HepG2 (cell line): Measurements from ENCODE around the gene C2orf78. TPM values are rescaled to one million over a fixed set of nuclear protein-coding genes. Genes with fewer than 3 reads are reported as not detected.

Experiments
- ATF2 ChIP-seq: sonication (generic); formaldehyde crosslinking; IDR thresholded peaks from 2 replicates; pipeline ENCODE4 v1.4.0; 2020; ENCODE audit warnings: missing genetic modification reagents
- CEBPB ChIP-seq: IDR thresholded peaks from 2 replicates; pipeline ENCODE4 v1.6.1; 2011; ENCODE audit warnings: low read depth, low read length, improper control_type of control experiment, borderline replicate concordance
- DBP ChIP-seq: sonication (generic); formaldehyde crosslinking; IDR thresholded peaks from 2 replicates; pipeline ENCODE4 v1.4.0; 2020; ENCODE audit warnings: missing genetic modification reagents; ENCODE audit errors: not compliant biosample characterization
- DMAP1 ChIP-seq: IDR thresholded peaks from 2 replicates; pipeline ENCODE4 v1.6.1; 2016
- ELF1 ChIP-seq: sonication (generic); formaldehyde crosslinking; IDR thresholded peaks from 2 replicates; pipeline ENCODE4 v1.4.0; 2020; ENCODE audit warnings: missing genetic modification reagents
- EZH2 ChIP-seq: conservative IDR thresholded peaks from 2 replicates; pipeline ENCODE4 v1.6.1; 2012; ENCODE audit warnings: mild to moderate bottlenecking, low read depth, low read length, moderate library complexity
- FUBP1 ChIP-seq: sonication (generic); formaldehyde crosslinking; IDR thresholded peaks from 2 replicates; pipeline ENCODE4 v1.5.1; 2020; ENCODE audit warnings: missing genetic modification reagents, mild to moderate bottlenecking, borderline replicate concordance
- IKZF1 ChIP-seq: fragments of 450-650 bp; IDR thresholded peaks from 2 replicates; pipeline ENCODE4 v1.7.1; 2016
- IRF2 ChIP-seq: IDR thresholded peaks from 2 replicates; pipeline ENCODE4 v1.6.1; 2018; ENCODE audit warnings: missing genetic modification reagents, missing compliant biosample characterization
- JUND ChIP-seq: sonication (generic); formaldehyde crosslinking; IDR thresholded peaks from 2 replicates; pipeline ENCODE4 v1.8.0; 2022; ENCODE audit warnings: mild to moderate bottlenecking, missing genetic modification reagents
- MED13 ChIP-seq: sonication (generic); formaldehyde crosslinking; IDR thresholded peaks from 2 replicates; pipeline ENCODE4 v1.5.0; 2020; ENCODE audit warnings: missing genetic modification reagents
- NR1H2 ChIP-seq: sonication (generic); formaldehyde crosslinking; IDR thresholded peaks from 2 replicates; pipeline ENCODE4 v1.8.1; 2022; ENCODE audit warnings: low read depth, missing genetic modification reagents, borderline replicate concordance
- PCBP1 ChIP-seq: fragments of 200-400 bp; formaldehyde crosslinking; IDR thresholded peaks from 2 replicates; pipeline ENCODE4 v1.6.1; 2017; ENCODE audit warnings: mild to moderate bottlenecking, low read depth, low read length, borderline replicate concordance
- SIN3B ChIP-seq: fragments of 150-350 bp; IDR thresholded peaks from 2 replicates; pipeline ENCODE4 v1.6.1; 2014; ENCODE audit warnings: low read length
- SMYD3 ChIP-seq: sonication (generic); formaldehyde crosslinking; IDR thresholded peaks from 2 replicates; pipeline ENCODE4 v1.8.1; 2023; ENCODE audit warnings: mild to moderate bottlenecking, missing genetic modification reagents
- SRSF1 ChIP-seq: fragments of 200-400 bp; formaldehyde crosslinking; optimal IDR thresholded peaks from 2 replicates; pipeline ENCODE3; 2017; ENCODE audit warnings: mild to moderate bottlenecking, low read depth, low read length, moderate library complexity
- TOE1 ChIP-seq: sonication (generic); formaldehyde crosslinking; IDR thresholded peaks from 2 replicates; pipeline ENCODE4 v1.4.0; 2020; ENCODE audit warnings: mild to moderate bottlenecking, missing genetic modification reagents
- ZC3H13 ChIP-seq: sonication (generic); formaldehyde crosslinking; IDR thresholded peaks from 2 replicates; pipeline ENCODE4 v1.8.1; 2023; ENCODE audit warnings: mild to moderate bottlenecking, missing genetic modification reagents, moderate library complexity
- ZEB1 ChIP-seq: IDR thresholded peaks from 2 replicates; pipeline ENCODE4 v1.6.1; 2012; ENCODE audit warnings: mild to moderate bottlenecking, low read depth, inconsistent platforms; ENCODE audit not compliant: insufficient replicate concordance
- ZNF180 ChIP-seq: sonication (generic); formaldehyde crosslinking; IDR thresholded peaks from 2 replicates; pipeline ENCODE4 v1.4.0; 2020; ENCODE audit warnings: low read depth, missing genetic modification reagents, borderline replicate concordance
- ZNF326 ChIP-seq: sonication (generic); formaldehyde crosslinking; IDR thresholded peaks from 2 replicates; pipeline ENCODE4 v1.4.0; 2020; ENCODE audit warnings: missing genetic modification reagents, borderline replicate concordance
- ZNF709 ChIP-seq: sonication (generic); formaldehyde crosslinking; IDR thresholded peaks from 2 replicates; pipeline ENCODE4 v1.5.0; 2020; ENCODE audit warnings: mild to moderate bottlenecking, missing genetic modification reagents
- ZNF720 ChIP-seq: sonication (generic); formaldehyde crosslinking; IDR thresholded peaks from 2 replicates; pipeline ENCODE4 v1.4.0; 2020; ENCODE audit warnings: missing genetic modification reagents
- ZNF777 ChIP-seq: sonication (generic); formaldehyde crosslinking; IDR thresholded peaks from 2 replicates; pipeline ENCODE4 v1.4.0; 2020; ENCODE audit warnings: missing genetic modification reagents
- polyA plus RNA-seq, 8 experiments: library from polyadenylated mRNA; depleted of rRNA in 3 of 8; stranded (reverse) in 7 of 8; unstranded in 1 of 8; fragments of >200 nt; fragmentation: Illumina TruSeq in 4 of 8; extraction: Trizol in 4 of 8; gene quantifications; 2 replicates each; pipeline versions ENCODE4 v1.2.1 to v1.2.3, GENCODE V29; 2011 to 2016; ENCODE audit warnings: low read depth in 4 of 8, missing spikeins in 1 of 8, mixed read lengths in 1 of 8; ENCODE audit not compliant: insufficient read depth in 1 of 8
- total RNA-seq, 5 experiments: library from RNA; depleted of rRNA; stranded (reverse); fragments of >200 nt; fragmentation: Illumina TruSeq; extraction: Trizol; gene quantifications; 2 replicates each; pipeline ENCODE4 v1.2.3, GENCODE V29; 2016; ENCODE audit warnings: low read depth in 1 of 5
- TF ChIP-seq, protein P1 (sequence below): sonication (generic); formaldehyde crosslinking; IDR thresholded peaks from 2 replicates; pipeline ENCODE4 v1.9.0; 2021; ENCODE audit warnings: missing genetic modification reagents, mild to moderate bottlenecking, borderline replicate concordance

C2orf78 gene
- total and polyA plus RNA-seq, 2 of the 13 experiments (the other 11 are each of a cell fraction or from before 2014, with no cell fraction given): not detected

DNA sequence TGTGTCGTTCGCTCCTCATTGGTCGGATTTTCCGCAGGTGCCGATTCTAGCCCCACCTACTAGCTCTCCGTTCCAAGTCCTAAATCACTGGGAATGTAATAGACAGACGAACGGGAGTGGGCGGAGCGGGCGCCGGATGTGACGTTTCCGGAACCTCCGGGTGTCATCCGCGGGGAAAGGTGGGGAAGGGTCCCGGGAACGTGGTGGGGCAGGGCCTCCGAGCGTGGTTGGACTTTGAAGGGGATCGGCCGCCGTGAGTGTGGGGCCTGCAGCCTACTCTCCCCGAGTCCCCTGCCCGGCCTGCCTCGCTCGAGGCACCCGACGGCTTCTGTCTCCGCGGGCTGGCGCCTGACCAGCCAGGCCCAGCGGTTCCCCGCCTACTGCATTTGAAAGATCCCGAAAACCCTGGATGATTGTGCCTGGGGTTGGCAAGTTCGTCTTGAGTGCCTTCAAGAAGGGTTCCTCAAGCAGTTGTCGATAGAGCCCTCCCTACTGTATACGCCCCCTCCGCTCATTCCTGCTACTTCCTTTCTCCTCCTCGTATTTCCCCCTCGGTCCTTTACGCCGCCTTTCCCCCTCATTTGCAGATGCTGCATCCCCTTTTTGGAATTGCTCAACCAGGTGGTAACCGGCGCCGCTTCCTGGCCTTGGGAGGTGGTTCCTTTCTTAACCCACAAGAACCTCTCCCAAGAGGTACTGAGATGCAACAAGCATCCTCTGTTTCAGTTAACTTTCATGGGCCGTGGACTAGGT lies 45.0 kb downstream of the C2orf78 start, which contains the start of gene STAMBP (continued):
- no peak; the same call in 1 of the 2 replicates for TF ChIP-seq TOE1
- peak; percentile 97 for TF ChIP-seq ZEB1
- no peak for TF ChIP-seq EZH2
- TF ChIP-seq DBP (CRISPR knock-in tag): no peak
- no peak for TF ChIP-seq ZNF326 (CRISPR knock-in tag)
- no peak for TF ChIP-seq JUND
- TF ChIP-seq MED13: 0 out of 2 replicates have a peak, but pooled peaks have one; percentile 46
- TF ChIP-seq NR1H2: no peak
- no peak for TF ChIP-seq ZNF720 (CRISPR knock-in tag)
- peak; percentile 96 for TF ChIP-seq IRF2
- no peak; the same call in 1 of the 2 replicates for TF ChIP-seq SIN3B
- TF ChIP-seq CEBPB: no peak
- TF ChIP-seq ELF1 (CRISPR knock-in tag): peak; percentile 92
- TF ChIP-seq ZC3H13 (CRISPR knock-in tag): no peak
- 0 out of 2 replicates have a peak, but pooled peaks have one; percentile 77 for TF ChIP-seq SMYD3
- TF ChIP-seq FUBP1: no peak
- peak; percentile 37; the same call in 1 of the 2 replicates for TF ChIP-seq ATF2
- TF ChIP-seq, protein P1, sequence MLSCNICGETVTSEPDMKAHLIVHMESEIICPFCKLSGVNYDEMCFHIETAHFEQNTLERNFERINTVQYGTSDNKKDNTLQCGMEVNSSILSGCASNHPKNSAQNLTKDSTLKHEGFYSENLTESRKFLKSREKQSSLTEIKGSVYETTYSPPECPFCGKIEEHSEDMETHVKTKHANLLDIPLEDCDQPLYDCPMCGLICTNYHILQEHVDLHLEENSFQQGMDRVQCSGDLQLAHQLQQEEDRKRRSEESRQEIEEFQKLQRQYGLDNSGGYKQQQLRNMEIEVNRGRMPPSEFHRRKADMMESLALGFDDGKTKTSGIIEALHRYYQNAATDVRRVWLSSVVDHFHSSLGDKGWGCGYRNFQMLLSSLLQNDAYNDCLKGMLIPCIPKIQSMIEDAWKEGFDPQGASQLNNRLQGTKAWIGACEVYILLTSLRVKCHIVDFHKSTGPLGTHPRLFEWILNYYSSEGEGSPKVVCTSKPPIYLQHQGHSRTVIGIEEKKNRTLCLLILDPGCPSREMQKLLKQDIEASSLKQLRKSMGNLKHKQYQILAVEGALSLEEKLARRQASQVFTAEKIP: no peak
- peak; percentile 84; the same call in 1 of the 2 replicates for TF ChIP-seq PCBP1
- TF ChIP-seq ZNF180 (CRISPR knock-in tag): no peak
- peak; percentile 69; the same call in 1 of the 2 replicates for TF ChIP-seq ZNF777 (CRISPR knock-in tag)
- no peak for TF ChIP-seq IKZF1
- TF ChIP-seq DMAP1 (CRISPR knock-in tag): peak; percentile 67; the same call in 1 of the 2 replicates
- peak; percentile 75 for TF ChIP-seq ZNF709 (CRISPR knock-in tag)
- TF ChIP-seq SRSF1: no peak
